ENCODE data around the gene EDEM2.
A peak's percentile ranks its signal among the peaks of the same experiment; 100 is the strongest.

Gene EDEM2

GRCh38 chr20:35125753-35126152, 21.4 kb downstream of the EDEM2 start:
- DNase-seq = no peak

- DNase-seq = peak; percentile 22 to 61 (median 50)
Measured at GRCh38 chr20:35122756-35123405, 24.3 kb downstream of the EDEM2 start.

GRCh38 chr20:35121186-35121585, 25.9 kb downstream of the EDEM2 start:
- no peak for DNase-seq

GRCh38 chr20:35120012-35120701, 27.0 kb downstream of the EDEM2 start:
- DNase-seq = peak; percentile 81 to 94 (median 86)

- no peak for DNase-seq
Measured at GRCh38 chr20:35117629-35118028, 29.5 kb downstream of the EDEM2 start.

GRCh38 chr20:35117196-35117595, 29.9 kb downstream of the EDEM2 start:
- DNase-seq = no peak

- DNase-seq = no peak
Measured at GRCh38 chr20:35116258-35116657, 30.9 kb downstream of the EDEM2 start.

GRCh38 chr20:35115606-35116005, 31.5 kb downstream of the EDEM2 start:
- DNase-seq = no peak

GRCh38 chr20:35112276-35112675, 34.9 kb downstream of the EDEM2 start:
- DNase-seq = peak in 2 of 4 experiments; percentile 29 to 45

- DNase-seq = peak; percentile 50 to 78 (median 66)
Measured at GRCh38 chr20:35111141-35111888, 35.8 kb downstream of the EDEM2 start.

GRCh38 chr20:35108921-35109320, 38.2 kb downstream of the EDEM2 start:
- no peak for DNase-seq

GRCh38 chr20:35106827-35107380, 40.2 kb downstream of the EDEM2 start:
- no peak for DNase-seq

GRCh38 chr20:35104685-35105295, 42.3 kb downstream of the EDEM2 start:
- DNase-seq = no peak

GRCh38 chr20:35101620-35102019, 45.5 kb downstream of the EDEM2 start:
- DNase-seq = no peak

GRCh38 chr20:35093267-35093884, 53.8 kb downstream of the EDEM2 start:
- DNase-seq = peak in 2 of 4 experiments; percentile 31 to 39

- DNase-seq = peak; percentile 93 to 96 (median 96)
Measured at GRCh38 chr20:35092524-35093266, 54.4 kb downstream of the EDEM2 start, which contains the start of gene TRPC4AP. Gene TRPC4AP (minus strand): TSS chr20:35092807. CDS start chr20:35092781, 26 bp downstream.

- DNase-seq = peak in 3 of 4 experiments; percentile 20 to 26 (median 23)
Measured at GRCh38 chr20:35091816-35092523, 55.2 kb downstream of the EDEM2 start.

GRCh38 chr20:35088231-35089145, 58.6 kb downstream of the EDEM2 start:
- peak in 2 of 4 experiments; percentile 40 to 51 for DNase-seq

GRCh38 chr20:35087791-35088190, 59.3 kb downstream of the EDEM2 start:
- DNase-seq = no peak
